Colonic mucosa (tissue), 4 donors: ENCODE data around the gene TICAM2. TPM values are rescaled to one million over a fixed set of nuclear protein-coding genes. Genes with fewer than 3 reads are reported as not detected.

Experiments
- DNase-seq: peaks from one replicate; pipeline ENCODE4 v3.0.0-alpha.2; 2020
- H3K27ac ChIP-seq: fragments of 200-600 bp; one replicate; pipeline ENCODE4 v1.8.0; 2021
- H3K27me3 ChIP-seq: fragments of 200-600 bp; one replicate; pipeline ENCODE4 v1.8.0; 2021
- H3K36me3 ChIP-seq: fragments of 200-600 bp; one replicate; pipeline ENCODE4 v1.8.0; 2021
- H3K4me1 ChIP-seq: fragments of 200-600 bp; one replicate; pipeline ENCODE4 v1.8.0; 2021; ENCODE audit warnings: mild to moderate bottlenecking
- H3K4me3 ChIP-seq: fragments of 200-600 bp; one replicate; pipeline ENCODE4 v1.8.0; 2021
- H3K9ac ChIP-seq, 2 donors: one replicate each; pipeline ENCODE4 v1.7.0; 2013; ENCODE audit warnings: control low read depth in 2 of 2, low read depth in 2 of 2, low read length in 2 of 2
- H3K9me3 ChIP-seq: fragments of 200-600 bp; one replicate; pipeline ENCODE4 v1.8.0; 2021
- intact Hi-C: fragments of 100-400 bp; cut with DNase I; formaldehyde crosslinking; loops from one replicate; pipeline ENCODE4 v1.14.1; 2022
- total RNA-seq, 2 donors: library from RNA; stranded (reverse); fragmentation: NEBNext Ultra II Directional in 1 of 2; extraction: Animal tissue kit (Norgen Biotek cat#: 25700) in 1 of 2; gene quantifications; one replicate each; pipeline ENCODE4 v1.2.1, GENCODE V29; 2021
- TF ChIP-seq, protein P1 (sequence below): fragments of 200-600 bp; IDR thresholded peaks from one replicate; pipeline ENCODE4 v1.8.0; 2022; ENCODE audit warnings: antibody characterized with exemption, mild to moderate bottlenecking
- donor health status: healthy.
- donor health status: DM: no; HTN: no; CAD: no.
- donor health status: DM: no; HTN: no; CAD: no.

The TICAM2 gene
- total RNA-seq, 2 donors from 2014 or later, result 1.2 to 2.4 TPM

DNA sequence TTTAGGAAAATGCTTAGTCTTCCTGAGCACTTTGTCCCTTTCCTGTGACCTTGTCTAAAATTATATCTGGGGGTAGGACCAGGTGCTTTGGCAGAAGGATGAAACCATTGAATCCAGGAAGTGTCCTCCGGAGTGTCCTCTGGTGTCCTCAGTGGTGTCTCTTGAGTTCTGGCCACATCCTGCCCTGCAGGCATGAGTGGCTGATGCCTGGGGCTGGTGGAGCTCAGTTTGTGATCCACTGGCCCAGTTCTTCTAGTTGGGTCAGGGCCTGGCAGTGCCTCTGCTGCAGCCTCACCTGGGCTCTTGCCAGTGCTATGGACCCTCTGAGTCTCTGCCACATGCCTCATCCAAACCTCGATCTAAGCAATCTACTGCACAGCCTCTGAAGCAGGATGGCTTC is 38.0 kb upstream of the TICAM2 start:
- Histone ChIP-seq H3K27me3 (no peaks in the 10 kb centered on the region), H3K27ac (no peak overlapping the region), H3K9ac (no peak overlapping the region), H3K4me3 (no peak overlapping the region), H3K9me3 (no peaks in the 10 kb centered on the region), H3K4me1 (no peaks in the 10 kb centered on the region), H3K36me3 (no peaks in the 10 kb centered on the region)
- intact Hi-C loops, result no loop called here
- DNase-seq, result no peak
- TF ChIP-seq, protein P1, sequence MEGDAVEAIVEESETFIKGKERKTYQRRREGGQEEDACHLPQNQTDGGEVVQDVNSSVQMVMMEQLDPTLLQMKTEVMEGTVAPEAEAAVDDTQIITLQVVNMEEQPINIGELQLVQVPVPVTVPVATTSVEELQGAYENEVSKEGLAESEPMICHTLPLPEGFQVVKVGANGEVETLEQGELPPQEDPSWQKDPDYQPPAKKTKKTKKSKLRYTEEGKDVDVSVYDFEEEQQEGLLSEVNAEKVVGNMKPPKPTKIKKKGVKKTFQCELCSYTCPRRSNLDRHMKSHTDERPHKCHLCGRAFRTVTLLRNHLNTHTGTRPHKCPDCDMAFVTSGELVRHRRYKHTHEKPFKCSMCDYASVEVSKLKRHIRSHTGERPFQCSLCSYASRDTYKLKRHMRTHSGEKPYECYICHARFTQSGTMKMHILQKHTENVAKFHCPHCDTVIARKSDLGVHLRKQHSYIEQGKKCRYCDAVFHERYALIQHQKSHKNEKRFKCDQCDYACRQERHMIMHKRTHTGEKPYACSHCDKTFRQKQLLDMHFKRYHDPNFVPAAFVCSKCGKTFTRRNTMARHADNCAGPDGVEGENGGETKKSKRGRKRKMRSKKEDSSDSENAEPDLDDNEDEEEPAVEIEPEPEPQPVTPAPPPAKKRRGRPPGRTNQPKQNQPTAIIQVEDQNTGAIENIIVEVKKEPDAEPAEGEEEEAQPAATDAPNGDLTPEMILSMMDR, result no peak

DNA sequence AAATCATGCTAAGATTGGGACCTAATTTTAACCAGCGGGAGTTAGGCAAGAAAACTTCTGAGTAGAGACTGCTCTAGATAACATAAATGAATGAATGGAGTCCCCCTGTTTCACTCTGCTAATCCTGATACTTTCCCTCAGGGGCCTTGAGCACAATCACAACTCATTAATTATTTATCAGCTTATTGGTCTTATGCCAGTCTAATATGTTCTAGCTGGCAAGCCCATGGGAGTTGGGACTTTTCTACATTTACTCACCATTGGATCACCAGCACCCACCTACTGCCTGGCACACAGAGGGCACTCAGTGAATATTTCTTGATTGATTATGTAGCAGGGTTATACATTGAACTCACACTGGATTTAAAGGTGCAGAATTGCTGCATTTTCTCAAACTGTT is 37.1 kb upstream of the TICAM2 start:
- H3K4me1 ChIP-seq, result no peaks in the 10 kb centered on the region
- TF ChIP-seq, protein P1, result no peak
- H3K9ac ChIP-seq, result no peak overlapping the region
- no peak for DNase-seq
- no peaks in the 10 kb centered on the region for H3K27me3 ChIP-seq
- intact Hi-C loops, result no loop called here
- no peaks in the 10 kb centered on the region for H3K36me3 ChIP-seq
- H3K27ac ChIP-seq, result no peak overlapping the region
- H3K4me3 ChIP-seq, result no peak overlapping the region
- H3K9me3 ChIP-seq, result no peaks in the 10 kb centered on the region

DNA sequence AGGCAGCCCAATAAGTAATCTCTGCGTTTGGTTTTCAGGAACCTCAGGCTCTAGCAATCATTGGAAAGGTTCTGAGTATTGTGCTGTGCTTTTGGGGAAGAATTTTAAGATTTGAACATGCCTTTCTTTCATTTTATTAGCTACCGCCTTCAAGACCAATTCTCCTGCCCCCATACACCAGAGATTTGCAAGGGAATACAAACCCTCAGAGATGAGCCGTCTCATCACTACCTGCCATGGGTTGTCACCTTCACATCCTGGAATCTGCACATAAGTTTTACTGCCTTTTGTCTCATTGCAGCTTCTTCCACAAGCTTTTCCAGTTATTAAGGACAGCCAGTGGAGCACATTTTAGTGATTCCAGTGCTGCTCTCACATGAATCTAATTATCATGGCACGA is 35.2 kb upstream of the TICAM2 start:
- no peak overlapping the region for H3K27ac ChIP-seq
- TF ChIP-seq, protein P1, result no peak
- H3K9ac ChIP-seq, result no peak overlapping the region
- no peaks in the 10 kb centered on the region for H3K27me3 ChIP-seq
- H3K36me3 ChIP-seq, result no peaks in the 10 kb centered on the region
- no peaks in the 10 kb centered on the region for H3K4me1 ChIP-seq
- no peak overlapping the region for H3K4me3 ChIP-seq
- intact Hi-C loops, result no loop called here
- H3K9me3 ChIP-seq, result no peaks in the 10 kb centered on the region
- no peak for DNase-seq

DNA sequence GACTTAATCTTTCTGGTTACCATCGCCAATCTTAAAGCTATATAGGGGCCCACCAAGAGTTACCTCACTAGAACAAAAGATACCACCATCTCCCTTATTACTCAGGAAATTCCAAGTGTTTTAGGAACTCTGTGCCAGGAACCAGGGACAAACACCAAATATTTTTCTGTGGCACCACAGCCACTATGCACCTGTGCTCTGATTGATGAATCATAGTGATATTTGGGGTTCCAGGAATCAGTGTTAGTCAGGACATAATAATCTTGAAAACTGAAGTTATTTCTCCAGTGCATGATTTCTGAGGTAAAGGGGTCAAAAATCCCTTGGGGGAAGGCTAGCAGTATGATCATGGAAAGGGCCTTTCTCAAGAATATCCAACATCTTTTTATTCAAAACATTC is 33.7 kb upstream of the TICAM2 start:
- no peak overlapping the region for H3K9ac ChIP-seq
- TF ChIP-seq, protein P1, result no peak
- DNase-seq, result no peak
- H3K36me3 ChIP-seq, result no peaks in the 10 kb centered on the region
- no peaks in the 10 kb centered on the region for H3K9me3 ChIP-seq
- no peaks in the 10 kb centered on the region for H3K4me1 ChIP-seq
- intact Hi-C loops, result no loop called here
- H3K27me3 ChIP-seq, result no peaks in the 10 kb centered on the region
- H3K27ac ChIP-seq, result no peak overlapping the region
- H3K4me3 ChIP-seq, result no peak overlapping the region

DNA sequence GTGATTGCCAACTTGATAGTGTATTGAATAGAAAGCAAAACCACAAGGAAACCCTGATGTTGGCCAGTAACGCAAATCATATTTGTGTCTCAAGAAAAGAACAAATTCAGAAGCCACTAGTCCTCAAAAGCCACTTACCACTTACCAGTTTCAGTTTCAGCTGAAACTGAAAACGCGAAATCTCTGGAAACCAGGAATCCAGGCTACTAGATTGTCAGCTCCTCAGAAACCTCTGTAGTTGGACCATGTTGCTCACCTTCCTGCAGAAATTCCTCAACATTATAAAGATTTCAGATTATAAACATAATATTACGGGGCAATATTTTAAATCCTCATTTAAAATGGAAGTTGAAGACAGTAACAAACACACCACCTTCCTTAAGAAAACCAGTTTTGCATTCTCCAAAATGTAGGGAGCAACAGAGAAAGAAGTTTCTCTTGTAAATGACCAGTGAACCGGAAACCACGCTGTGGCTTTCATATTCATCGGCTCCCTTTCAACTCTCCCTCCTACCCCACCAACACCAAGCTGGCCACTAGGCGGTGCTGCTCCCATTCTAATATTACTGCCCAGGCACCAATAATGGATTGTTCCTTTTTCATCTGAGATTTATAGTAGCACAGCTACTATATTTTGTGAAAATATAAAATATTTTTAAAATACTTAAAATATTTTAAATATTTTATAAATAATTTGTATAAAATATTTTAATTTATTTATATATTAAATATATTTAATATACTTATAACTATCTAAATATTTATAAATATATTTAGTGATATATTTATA is 32.3 kb upstream of the TICAM2 start:
- peak; percentile 93 for DNase-seq
- intact Hi-C loops, result loop anchor here (2.0 kb wide), 1 partner anchor 434 kb away; no protein-coding TSS in a partner anchor
- TF ChIP-seq, protein P1, result peak; percentile 93
- Histone ChIP-seq H3K4me1 (no peaks in the 10 kb centered on the region), H3K9ac (peak overlapping the region; percentile 30 to 70), H3K36me3 (no peaks in the 10 kb centered on the region), H3K9me3 (no peaks in the 10 kb centered on the region), H3K27me3 (no peaks in the 10 kb centered on the region), H3K27ac (peak overlapping the region; percentile 56), H3K4me3 (peak overlapping the region; percentile 19)
